Measurements from ENCODE around the gene CD300A.

CD300A gene

GRCh38 chr17:74525465-74525725 is 59.0 kb downstream of the CD300A start:
- TF ChIP-seq, protein P1, sequence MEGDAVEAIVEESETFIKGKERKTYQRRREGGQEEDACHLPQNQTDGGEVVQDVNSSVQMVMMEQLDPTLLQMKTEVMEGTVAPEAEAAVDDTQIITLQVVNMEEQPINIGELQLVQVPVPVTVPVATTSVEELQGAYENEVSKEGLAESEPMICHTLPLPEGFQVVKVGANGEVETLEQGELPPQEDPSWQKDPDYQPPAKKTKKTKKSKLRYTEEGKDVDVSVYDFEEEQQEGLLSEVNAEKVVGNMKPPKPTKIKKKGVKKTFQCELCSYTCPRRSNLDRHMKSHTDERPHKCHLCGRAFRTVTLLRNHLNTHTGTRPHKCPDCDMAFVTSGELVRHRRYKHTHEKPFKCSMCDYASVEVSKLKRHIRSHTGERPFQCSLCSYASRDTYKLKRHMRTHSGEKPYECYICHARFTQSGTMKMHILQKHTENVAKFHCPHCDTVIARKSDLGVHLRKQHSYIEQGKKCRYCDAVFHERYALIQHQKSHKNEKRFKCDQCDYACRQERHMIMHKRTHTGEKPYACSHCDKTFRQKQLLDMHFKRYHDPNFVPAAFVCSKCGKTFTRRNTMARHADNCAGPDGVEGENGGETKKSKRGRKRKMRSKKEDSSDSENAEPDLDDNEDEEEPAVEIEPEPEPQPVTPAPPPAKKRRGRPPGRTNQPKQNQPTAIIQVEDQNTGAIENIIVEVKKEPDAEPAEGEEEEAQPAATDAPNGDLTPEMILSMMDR (IDR thresholded peaks at IDR 0.05; ENCODE audit: low read depth, low read length, poor library complexity, severe bottlenecking), result no peak
- TF ChIP-seq EZH2phosphoT487 (IDR thresholded peaks at IDR 0.05; ENCODE audit: borderline replicate concordance, low read length), result no peak
- no peaks in the 10 kb centered on the region for H3K36me3 ChIP-seq (ENCODE audit: control insufficient read depth, low read length)
- no peak overlapping the region for H3K27ac ChIP-seq (ENCODE audit: low read depth, low read length)
- H3K9me3 ChIP-seq (ENCODE audit: control insufficient read depth, insufficient read depth, low read length), result no peaks in the 10 kb centered on the region
- no peaks in the 10 kb centered on the region for H4K20me1 ChIP-seq (ENCODE audit: control insufficient read depth, insufficient read depth, low read depth, low read length)
- no peaks in the 10 kb centered on the region for H3K9me2 ChIP-seq (replicated peaks; ENCODE audit: control insufficient read depth, low read length)
- H3K79me2 ChIP-seq (ENCODE audit: control insufficient read depth, low read length), result no peaks in the 10 kb centered on the region
- H3K27me3 ChIP-seq (ENCODE audit: control insufficient read depth, low read length), result no peaks in the 10 kb centered on the region
- no peak overlapping the region for H3K4me2 ChIP-seq (ENCODE audit: low read length)
- H3F3A ChIP-seq (ENCODE audit: control insufficient read depth, insufficient read depth), result no peaks in the 10 kb centered on the region
- no peaks in the 10 kb centered on the region for H3K4me1 ChIP-seq (ENCODE audit: control insufficient read depth, low read length)
- H3K4me3 ChIP-seq (ENCODE audit: low read length), result no peak overlapping the region

GRCh38 chr17:74525781-74526288 is 59.4 kb downstream of the CD300A start:
- no peaks in the 10 kb centered on the region for H4K20me1 ChIP-seq (ENCODE audit: control insufficient read depth, insufficient read depth, low read depth, low read length)
- H3K79me2 ChIP-seq (ENCODE audit: control insufficient read depth, low read length), result no peaks in the 10 kb centered on the region
- H3K4me2 ChIP-seq (ENCODE audit: low read length), result no peak overlapping the region
- no peaks in the 10 kb centered on the region for H3K36me3 ChIP-seq (ENCODE audit: control insufficient read depth, low read length)
- H3K9me2 ChIP-seq (replicated peaks; ENCODE audit: control insufficient read depth, low read length), result no peaks in the 10 kb centered on the region
- no peak overlapping the region for H3K4me3 ChIP-seq (ENCODE audit: low read length)
- H3F3A ChIP-seq (ENCODE audit: control insufficient read depth, insufficient read depth), result no peaks in the 10 kb centered on the region
- no peak overlapping the region for H3K27ac ChIP-seq (ENCODE audit: low read depth, low read length)
- no peaks in the 10 kb centered on the region for H3K27me3 ChIP-seq (ENCODE audit: control insufficient read depth, low read length)
- no peaks in the 10 kb centered on the region for H3K4me1 ChIP-seq (ENCODE audit: control insufficient read depth, low read length)
- no peaks in the 10 kb centered on the region for H3K9me3 ChIP-seq (ENCODE audit: control insufficient read depth, insufficient read depth, low read length)
- no peak for TF ChIP-seq EZH2phosphoT487 (IDR thresholded peaks at IDR 0.05; ENCODE audit: borderline replicate concordance, low read length)
- TF ChIP-seq, protein P1 (IDR thresholded peaks at IDR 0.05; ENCODE audit: low read depth, low read length, poor library complexity, severe bottlenecking), result no peak

DNA sequence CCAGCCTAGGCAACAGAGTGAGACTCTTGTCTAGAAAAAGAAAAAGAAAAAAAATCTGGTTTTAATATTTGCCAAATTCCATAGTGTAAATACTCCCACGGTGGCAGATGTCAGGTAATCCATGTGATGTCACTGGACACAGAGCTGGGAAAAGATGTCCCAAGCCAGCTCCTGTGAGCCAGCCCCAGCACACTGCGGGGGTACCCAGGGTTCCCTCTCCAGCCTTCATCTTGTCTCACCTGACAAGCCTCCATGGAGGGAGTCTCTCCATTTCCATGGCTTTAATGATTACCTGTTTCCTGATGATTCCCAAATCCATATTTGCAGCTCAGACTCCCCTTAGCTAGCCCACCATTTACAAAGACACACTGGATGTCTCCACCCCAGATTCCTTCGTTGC is 60.2 kb downstream of the CD300A start:
- no peak overlapping the region for H3K4me2 ChIP-seq (ENCODE audit: low read length)
- no peaks in the 10 kb centered on the region for H3K4me1 ChIP-seq (ENCODE audit: control insufficient read depth, low read length)
- H3K4me3 ChIP-seq (ENCODE audit: low read length), result no peak overlapping the region
- H3K36me3 ChIP-seq (ENCODE audit: control insufficient read depth, low read length), result no peaks in the 10 kb centered on the region
- no peaks in the 10 kb centered on the region for H3K9me3 ChIP-seq (ENCODE audit: control insufficient read depth, insufficient read depth, low read length)
- H3K9me2 ChIP-seq (replicated peaks; ENCODE audit: control insufficient read depth, low read length), result no peaks in the 10 kb centered on the region
- no peaks in the 10 kb centered on the region for H3K79me2 ChIP-seq (ENCODE audit: control insufficient read depth, low read length)
- H3F3A ChIP-seq (ENCODE audit: control insufficient read depth, insufficient read depth), result no peaks in the 10 kb centered on the region
- TF ChIP-seq EZH2phosphoT487 (IDR thresholded peaks at IDR 0.05; ENCODE audit: borderline replicate concordance, low read length), result no peak
- TF ChIP-seq, protein P1 (IDR thresholded peaks at IDR 0.05; ENCODE audit: low read depth, low read length, poor library complexity, severe bottlenecking), result no peak
- H4K20me1 ChIP-seq (ENCODE audit: control insufficient read depth, insufficient read depth, low read depth, low read length), result no peaks in the 10 kb centered on the region
- H3K27me3 ChIP-seq (ENCODE audit: control insufficient read depth, low read length), result no peaks in the 10 kb centered on the region
- no peak overlapping the region for H3K27ac ChIP-seq (ENCODE audit: low read depth, low read length)

DNA sequence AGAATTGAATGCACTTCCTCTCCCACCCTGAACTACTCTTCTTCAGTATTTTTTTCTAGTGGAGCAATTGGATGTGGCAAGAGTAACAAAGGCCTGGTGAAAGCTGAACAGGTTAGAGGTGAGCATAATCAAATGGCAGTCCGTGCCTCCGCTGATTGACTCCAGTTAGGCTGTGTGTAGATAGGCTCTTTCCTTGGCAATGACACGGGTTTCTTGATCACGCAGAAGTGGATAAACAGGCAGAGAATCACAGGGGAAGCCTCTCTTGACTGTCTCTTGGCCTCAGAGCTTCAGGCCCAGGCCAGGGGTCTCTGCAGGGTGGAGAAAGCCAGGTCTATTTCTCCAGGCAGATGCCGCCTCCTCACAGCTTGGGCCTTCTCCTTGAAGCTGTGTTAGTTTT is 60.6 kb downstream of the CD300A start:
- Histone ChIP-seq H3K79me2 (ENCODE audit: control insufficient read depth, low read length) (no peaks in the 10 kb centered on the region), H3K27me3 (ENCODE audit: control insufficient read depth, low read length) (no peaks in the 10 kb centered on the region), H3K9me2 (replicated peaks; ENCODE audit: control insufficient read depth, low read length) (no peaks in the 10 kb centered on the region), H3K4me2 (ENCODE audit: low read length) (no peak overlapping the region), H3K27ac (ENCODE audit: low read depth, low read length) (no peak overlapping the region), H3K4me1 (ENCODE audit: control insufficient read depth, low read length) (peaks cover 1% of the 10 kb centered on the region), H3K4me3 (ENCODE audit: low read length) (no peak overlapping the region), H3F3A (ENCODE audit: control insufficient read depth, insufficient read depth) (no peaks in the 10 kb centered on the region), H4K20me1 (ENCODE audit: control insufficient read depth, insufficient read depth, low read depth, low read length) (no peaks in the 10 kb centered on the region), H3K9me3 (ENCODE audit: control insufficient read depth, insufficient read depth, low read length) (no peaks in the 10 kb centered on the region), H3K36me3 (ENCODE audit: control insufficient read depth, low read length) (no peaks in the 10 kb centered on the region)
- TF ChIP-seq, protein P1 (IDR thresholded peaks at IDR 0.05; ENCODE audit: low read depth, low read length, poor library complexity, severe bottlenecking), result no peak
- no peak for TF ChIP-seq EZH2phosphoT487 (IDR thresholded peaks at IDR 0.05; ENCODE audit: borderline replicate concordance, low read length)

Measured in DOHH2 (cell line).